GM19240 (cell line): ENCODE measurements around the gene ATP1B1.
"Not testable (repeated sequence)": the region's sequence is repeated elsewhere in the genome, so short reads cannot be mapped to it uniquely, and the experiment has no call there.

ENCODE experiments used
- DNase-seq: peaks from one replicate; pipeline ENCODE4 v3.0.0; 2011; ENCODE audit warnings: low spot score; ENCODE audit not compliant: insufficient read length

Gene ATP1B1

DNA sequence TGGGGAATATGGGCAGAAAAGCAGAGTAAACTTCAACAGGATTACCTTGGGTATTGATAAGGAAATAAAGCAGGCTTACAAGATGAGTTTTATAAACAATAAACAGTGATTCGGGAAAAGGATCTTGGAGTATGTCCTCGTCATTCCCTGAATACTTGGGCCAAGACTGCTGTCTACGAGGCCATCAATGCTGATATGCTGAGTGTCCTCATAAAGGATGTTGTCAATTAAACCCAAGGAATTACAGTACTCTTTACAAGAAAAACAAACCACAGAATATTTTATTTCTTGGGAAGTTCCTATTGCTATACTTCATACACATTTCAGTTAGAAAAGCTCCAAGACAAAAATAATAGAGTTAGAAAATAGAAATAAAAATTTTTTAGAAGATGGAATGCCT lies 34.9 kb downstream of the ATP1B1 start:
- DNase-seq, result no peak

DNA sequence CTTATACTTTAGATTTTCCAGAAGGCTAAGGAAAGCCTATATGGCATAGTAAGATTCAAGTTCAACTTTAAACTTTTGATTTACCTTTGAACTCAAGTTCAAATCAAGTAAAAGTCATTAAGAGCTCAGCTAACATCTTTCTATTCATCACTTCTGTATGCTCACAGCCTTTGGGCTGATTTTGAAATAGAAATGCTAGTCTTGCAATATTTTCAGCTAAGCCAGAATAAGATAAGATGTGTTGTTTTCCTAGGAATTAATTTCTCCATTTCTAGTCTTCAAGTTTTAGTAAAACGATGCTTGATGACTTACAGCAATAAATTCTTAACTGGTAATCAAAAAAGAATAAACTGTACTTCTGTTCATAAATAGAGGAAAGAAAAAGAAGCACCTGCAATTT lies 35.6 kb downstream of the ATP1B1 start:
- DNase-seq, result no peak

- DNase-seq, result no peak
Observed at GRCh38 chr1:169143346-169143745, 36.9 kb downstream of the ATP1B1 start.

- no peak for DNase-seq
Observed at GRCh38 chr1:169143984-169144383, 37.5 kb downstream of the ATP1B1 start.

GRCh38 chr1:169144941-169145626 lies 38.6 kb downstream of the ATP1B1 start:
- DNase-seq, result no peak

GRCh38 chr1:169146576-169147214 lies 40.2 kb downstream of the ATP1B1 start:
- DNase-seq, result no peak

- no peak for DNase-seq
Observed at GRCh38 chr1:169148472-169149252, 42.2 kb downstream of the ATP1B1 start.

DNA sequence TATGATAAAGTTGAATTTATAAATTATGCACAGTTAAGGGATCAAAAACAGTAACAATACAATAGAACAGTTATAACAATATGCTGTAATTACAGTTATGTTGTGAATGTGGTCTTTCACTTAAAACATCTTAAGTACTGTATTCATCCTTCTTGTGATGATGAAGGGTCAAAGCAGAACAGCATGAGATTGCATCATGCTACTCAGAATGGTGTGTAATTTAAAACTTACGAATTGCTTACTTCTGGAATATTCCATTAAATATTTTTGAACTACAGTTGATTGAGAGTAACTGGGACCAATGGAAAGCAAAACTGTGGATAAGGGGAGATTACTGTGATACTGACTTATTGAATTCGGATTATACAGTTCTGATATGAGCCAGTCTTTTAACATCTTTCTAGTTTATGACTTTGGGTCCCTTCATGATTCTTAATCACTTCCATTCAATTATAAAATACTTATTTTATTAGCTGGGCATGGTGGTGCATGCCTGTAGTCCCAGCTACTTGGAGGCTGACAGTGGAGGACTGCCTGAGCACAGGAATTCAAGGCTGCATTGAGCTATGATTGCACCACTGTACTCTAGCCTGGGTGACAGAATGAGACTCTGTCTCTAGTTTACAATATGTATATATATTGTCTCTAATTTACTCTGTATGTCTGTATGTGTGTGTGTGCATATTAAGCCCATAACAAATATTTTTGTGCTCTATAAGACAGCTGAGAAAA lies 43.2 kb downstream of the ATP1B1 start:
- no peak for DNase-seq

DNA sequence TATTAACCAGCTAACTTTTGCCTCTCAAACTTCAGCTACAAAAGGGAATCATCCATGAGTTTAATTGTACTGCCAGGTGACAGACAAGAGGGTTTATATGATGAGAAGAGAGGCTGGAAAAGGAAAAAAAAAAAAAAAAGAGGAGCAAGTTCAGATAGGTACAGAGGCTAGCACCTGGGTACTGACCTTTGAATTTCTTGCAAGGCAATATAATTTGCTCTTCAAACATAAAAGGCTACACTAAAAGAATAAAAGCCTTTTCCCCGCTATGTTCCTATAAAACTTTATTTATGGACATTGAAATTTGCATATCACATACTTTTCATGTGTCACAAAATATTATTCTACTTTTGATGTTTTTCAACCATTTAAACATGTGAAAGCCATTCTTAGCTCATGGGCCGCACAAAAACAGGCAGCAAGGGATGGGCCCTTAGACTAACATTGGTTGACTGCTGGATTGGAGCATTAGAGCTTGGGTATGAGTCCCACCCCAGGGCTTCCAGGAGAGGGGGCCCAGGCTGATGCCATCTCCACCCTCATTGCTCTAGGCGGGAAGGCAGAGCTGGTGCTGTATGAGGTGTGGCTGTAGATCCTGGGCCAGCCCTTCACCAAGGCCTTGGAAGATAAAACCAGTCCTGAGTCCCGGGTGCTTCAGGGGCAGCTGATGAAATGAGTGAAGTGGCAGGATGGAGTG lies 44.3 kb downstream of the ATP1B1 start:
- no peak for DNase-seq

DNA sequence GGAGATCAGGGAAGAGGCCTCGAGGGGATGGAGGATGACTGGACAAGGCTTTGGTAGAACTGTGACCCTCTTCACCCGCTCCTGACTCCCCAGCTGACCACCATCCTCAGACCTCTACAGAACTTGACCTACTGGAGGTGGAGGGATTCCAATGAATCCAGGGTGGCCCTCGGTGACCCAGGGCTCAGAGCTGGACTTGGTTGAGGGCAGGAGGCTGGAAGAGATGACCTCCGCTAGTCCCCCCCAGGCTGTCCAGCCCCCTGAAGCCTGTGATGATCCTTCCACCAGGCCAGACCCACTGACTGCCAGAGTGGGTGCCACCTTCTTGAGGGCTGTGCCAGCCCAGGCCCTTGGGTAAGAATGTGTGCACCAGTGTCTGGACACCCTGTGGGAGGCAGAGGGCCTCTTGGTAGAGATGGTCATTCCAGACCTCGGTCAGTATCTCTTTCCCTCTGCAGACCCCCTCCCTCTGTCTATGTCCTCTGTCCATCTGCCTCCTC lies 44.9 kb downstream of the ATP1B1 start:
- no peak for DNase-seq

GRCh38 chr1:169155675-169156074 lies 49.2 kb downstream of the ATP1B1 start:
- no peak for DNase-seq

DNA sequence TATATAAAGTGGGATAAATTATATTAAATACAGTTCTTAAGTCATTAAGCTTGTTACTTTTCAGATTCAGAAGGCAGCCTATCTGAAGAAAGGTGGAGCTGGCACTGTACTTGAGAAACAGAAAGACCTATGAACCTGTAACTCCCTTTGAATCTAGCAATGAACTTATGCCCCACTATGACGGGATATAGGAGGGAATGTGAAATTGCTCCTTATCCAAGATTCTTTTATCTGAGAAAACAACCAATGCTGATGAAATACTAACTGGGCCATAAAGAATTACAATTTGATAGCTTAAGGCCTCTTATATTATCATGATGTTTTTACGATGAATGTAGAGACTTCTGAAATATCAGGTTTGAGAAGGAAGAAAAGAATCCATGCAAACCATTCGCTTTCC lies 50.1 kb downstream of the ATP1B1 start:
- DNase-seq, result no peak

DNA sequence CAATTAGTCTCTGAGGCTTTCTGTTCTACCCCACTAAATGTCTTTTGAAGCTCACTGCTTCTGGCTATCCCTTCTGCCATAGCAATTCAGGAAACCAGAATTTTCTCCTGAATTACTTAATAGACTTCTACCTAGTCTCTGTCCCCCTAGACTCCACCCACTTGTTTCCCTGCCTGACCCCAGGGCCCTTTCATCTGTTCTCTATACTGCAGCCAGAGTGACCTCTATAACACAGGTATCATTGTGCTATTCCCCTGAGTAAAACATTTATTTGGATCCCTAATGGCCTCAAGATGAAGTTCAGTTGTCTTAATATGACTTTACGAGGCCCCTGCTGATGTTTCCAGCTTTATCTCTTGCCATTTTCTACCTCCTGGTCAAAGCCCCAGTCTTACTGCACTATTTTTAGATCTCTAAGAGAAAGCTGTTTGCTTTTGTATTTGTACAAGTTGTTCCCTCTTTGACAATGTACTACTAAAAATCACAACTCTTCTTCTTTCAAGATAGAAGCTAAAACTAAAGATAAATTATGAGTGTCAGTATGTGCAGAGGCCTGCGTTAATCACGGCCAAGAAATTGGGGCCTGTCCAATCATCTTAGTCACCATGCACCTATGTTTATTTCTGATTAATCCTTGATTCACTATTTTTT lies 54.5 kb downstream of the ATP1B1 start:
- DNase-seq, result no peak

- DNase-seq, result no peak
Observed at GRCh38 chr1:169161496-169162194, 55.2 kb downstream of the ATP1B1 start.

- DNase-seq, result no peak
Observed at GRCh38 chr1:169163059-169163458, 56.6 kb downstream of the ATP1B1 start.

GRCh38 chr1:169175461-169175860 lies 69.0 kb downstream of the ATP1B1 start:
- no peak for DNase-seq

- DNase-seq, result not testable (repeated sequence)
Observed at GRCh38 chr1:169179431-169179830, 72.9 kb downstream of the ATP1B1 start.

DNA sequence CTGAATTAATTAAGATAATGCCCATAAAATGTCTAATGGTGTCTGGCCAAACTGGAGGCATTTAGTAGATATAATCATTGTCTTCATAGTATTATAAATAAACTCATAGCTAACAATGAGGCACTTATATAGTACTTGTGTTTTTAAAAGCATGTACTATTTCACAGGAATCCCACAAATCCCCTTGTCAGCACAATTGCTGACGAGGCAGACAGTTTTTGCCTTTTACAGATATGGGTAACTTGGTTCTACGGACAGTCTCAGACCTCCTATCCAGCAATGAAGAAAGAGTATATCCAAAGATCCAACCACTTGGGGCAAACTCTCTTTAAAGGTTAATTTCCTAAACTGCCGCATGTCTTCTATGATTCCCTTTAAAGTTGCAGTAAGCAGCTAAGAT lies 73.7 kb downstream of the ATP1B1 start:
- no peak for DNase-seq
